IMR-90 (cell line): ENCODE measurements around the gene FBXW7. TPM values are rescaled to one million over a fixed set of nuclear protein-coding genes. Genes with fewer than 3 reads are reported as not detected.
"Not testable (repeated sequence)": the region's sequence is repeated elsewhere in the genome, so short reads cannot be mapped to it uniquely, and the experiment has no call there.

Source experiments
- ATAC-seq: fragments of 200-7000 bp; cut with Tn5 transposase; 2 replicates; pipeline ENCODE4 v1.9.1; 2020; ENCODE audit warnings: low read depth, mild to moderate bottlenecking, moderate library complexity
- BruUV-seq: library from RNA; stranded (reverse); fragments of 400-500 nt; replicated peaks from 2 replicates; lab custom pipeline; 2021; lab: Mats Ljungman, UMichigan
- CTCF ChIA-PET: fragments of 300-600 bp; formaldehyde crosslinking; extraction: SDS; loops from one replicate; lab custom pipeline; 2021; ENCODE audit warnings: antibody characterized with exemption; lab: Yijun Ruan, JAX
- POLR2A ChIA-PET: fragments of 300-600 bp; sonication (Branson Sonifier 250); formaldehyde crosslinking; loops from one replicate; lab custom pipeline; 2022; ENCODE audit warnings: antibody characterized with exemption; ENCODE audit not compliant: unreplicated experiment; lab: Charles Lee
- DNase-seq: peaks from one replicate; pipeline ENCODE4 v3.0.0; 2013
- H2AFZ ChIP-seq: replicated peaks from 2 replicates; pipeline ENCODE3; 2013; ENCODE audit warnings: low read length, mild to moderate bottlenecking; ENCODE audit not compliant: poor library complexity
- H2AK5ac ChIP-seq: 2 replicates; pipeline ENCODE4 v1.6.1; 2013; ENCODE audit warnings: low read depth, low read length, inconsistent platforms
- H2AK9ac ChIP-seq: replicated peaks from 2 replicates; pipeline ENCODE3; 2013; ENCODE audit warnings: mild to moderate bottlenecking, low read depth, low read length, moderate library complexity; ENCODE audit not compliant: poor library complexity
- H2BK120ac ChIP-seq: 2 replicates; pipeline ENCODE4 v1.6.1; 2013; ENCODE audit warnings: low read depth, low read length, inconsistent platforms
- H2BK15ac ChIP-seq: 3 replicates; pipeline ENCODE4 v1.6.1; 2013; ENCODE audit warnings: low read depth, low read length, inconsistent platforms
- H2BK20ac ChIP-seq: 2 replicates; pipeline ENCODE4 v1.6.1; 2013; ENCODE audit warnings: low read depth, mild to moderate bottlenecking, inconsistent platforms, low read length, moderate library complexity
- H2BK5ac ChIP-seq: 2 replicates; pipeline ENCODE4 v1.6.1; 2013; ENCODE audit warnings: mild to moderate bottlenecking, low read depth, low read length, inconsistent platforms; ENCODE audit not compliant: poor library complexity, severe bottlenecking
- H3K14ac ChIP-seq: replicated peaks from 2 replicates; pipeline ENCODE4 v1.6.1; 2013; ENCODE audit warnings: low read depth, low read length, inconsistent platforms
- H3K18ac ChIP-seq: 2 replicates; pipeline ENCODE4 v1.6.1; 2013; ENCODE audit warnings: low read depth, low read length, control low read depth
- H3K23ac ChIP-seq: 2 replicates; pipeline ENCODE4 v1.6.1; 2013; ENCODE audit warnings: low read depth, low read length, inconsistent platforms
- H3K27ac ChIP-seq: 2 replicates; pipeline ENCODE4 v1.5.1; 2013; ENCODE audit warnings: mild to moderate bottlenecking, control low read depth, low read length; ENCODE audit not compliant: insufficient read depth
- H3K27me3 ChIP-seq: 2 replicates; pipeline ENCODE4 v1.6.1; 2013; ENCODE audit warnings: low read length; ENCODE audit not compliant: control insufficient read depth, insufficient read depth
- H3K36me3 ChIP-seq: 2 replicates; pipeline ENCODE4 v1.6.1; 2013; ENCODE audit warnings: low read length, mixed read lengths; ENCODE audit not compliant: control insufficient read depth, insufficient read depth
- H3K4ac ChIP-seq: 2 replicates; pipeline ENCODE4 v1.6.1; 2013; ENCODE audit warnings: low read depth, low read length, inconsistent platforms
- H3K4me1 ChIP-seq: 2 replicates; pipeline ENCODE4 v1.6.1; 2013; ENCODE audit warnings: low read length, mixed read lengths; ENCODE audit not compliant: control insufficient read depth, insufficient read depth
- H3K4me2 ChIP-seq: 2 replicates; pipeline ENCODE4 v1.6.1; 2013; ENCODE audit warnings: low read depth, mild to moderate bottlenecking, control low read depth, low read length, moderate library complexity
- H3K4me3 ChIP-seq: 2 replicates; pipeline ENCODE4 v1.5.1; 2013; ENCODE audit warnings: low read depth, mild to moderate bottlenecking, control low read depth, low read length, moderate library complexity; ENCODE audit not compliant: insufficient read depth
- H3K56ac ChIP-seq: 2 replicates; pipeline ENCODE4 v1.6.1; 2013; ENCODE audit warnings: low read length, inconsistent platforms; ENCODE audit not compliant: insufficient read depth; ENCODE audit errors: extremely low read depth
- H3K79me1 ChIP-seq, 2 experiments: 2 replicates each; pipeline ENCODE4 v1.6.1; 2013; ENCODE audit warnings: low read length in 2 of 2, inconsistent platforms in 1 of 2, low read depth in 1 of 2
- H3K9ac ChIP-seq: 2 replicates; pipeline ENCODE4 v1.6.1; 2013; ENCODE audit warnings: low read depth, low read length, control low read depth
- H3K9me1 ChIP-seq: 2 replicates; pipeline ENCODE4 v1.6.1; 2013; ENCODE audit warnings: low read length, inconsistent platforms; ENCODE audit not compliant: insufficient read depth
- H3K9me3 ChIP-seq: 2 replicates; pipeline ENCODE4 v1.6.1; 2013; ENCODE audit warnings: low read length; ENCODE audit not compliant: control insufficient read depth, insufficient read depth
- H4K20me1 ChIP-seq: 2 replicates; pipeline ENCODE4 v1.6.1; 2013; ENCODE audit warnings: low read length, inconsistent platforms; ENCODE audit not compliant: insufficient read depth
- H4K5ac ChIP-seq: 2 replicates; pipeline ENCODE4 v1.6.1; 2013; ENCODE audit warnings: mild to moderate bottlenecking, low read depth, low read length, control low read depth
- H4K8ac ChIP-seq, 2 experiments: 2 replicates each; pipeline ENCODE4 v1.6.1; 2013; ENCODE audit warnings: low read depth in 2 of 2, low read length in 2 of 2, control low read depth in 1 of 2, inconsistent platforms in 1 of 2
- H4K91ac ChIP-seq: 2 replicates; pipeline ENCODE4 v1.6.1; 2013; ENCODE audit warnings: low read depth, low read length, inconsistent platforms; ENCODE audit not compliant: insufficient read depth
- CEBPB ChIP-seq: IDR thresholded peaks from 2 replicates; pipeline ENCODE4 v1.6.1; 2012; ENCODE audit warnings: low read depth, low read length, improper control_type of control experiment
- ELK1 ChIP-seq: fragments of 150-350 bp; IDR thresholded peaks from 2 replicates; pipeline ENCODE4 v1.6.1; 2016; ENCODE audit warnings: low read depth, mild to moderate bottlenecking, low read length, moderate library complexity, borderline replicate concordance
- FOS ChIP-seq: fragments of 150-350 bp; IDR thresholded peaks from 2 replicates; pipeline ENCODE4 v1.6.1; 2016; ENCODE audit warnings: low read depth, low read length
- MAFK ChIP-seq: IDR thresholded peaks from 2 replicates; pipeline ENCODE4 v1.6.1; 2012; ENCODE audit warnings: low read depth, low read length, improper control_type of control experiment
- MAZ ChIP-seq: IDR thresholded peaks from 2 replicates; pipeline ENCODE4 v1.6.1; 2012; ENCODE audit warnings: low read depth, mild to moderate bottlenecking, low read length, improper control_type of control experiment, moderate library complexity, borderline replicate concordance
- POLR2A ChIP-seq: IDR thresholded peaks from 2 replicates; pipeline ENCODE4 v1.6.1; 2012; ENCODE audit warnings: mild to moderate bottlenecking, low read depth, low read length
- RAD21 ChIP-seq: IDR thresholded peaks from 2 replicates; pipeline ENCODE4 v1.6.1; 2012; ENCODE audit warnings: low read length, improper control_type of control experiment
- RFX5 ChIP-seq: IDR thresholded peaks from 2 replicates; pipeline ENCODE4 v1.8.0; 2012; ENCODE audit warnings: low read depth, mild to moderate bottlenecking, low read length, moderate library complexity
- WGBS, 2 experiments: methylation state at CpG; one replicate each; pipeline versions ENCODE4 v1.1.5 to v1.1.7; 2013; ENCODE audit warnings: missing lambda C conversion rate in 2 of 2; ENCODE audit not compliant: insufficient read length in 1 of 2; ENCODE audit errors: extremely low coverage in 2 of 2; 5-methylcytosine and 5-hydroxymethylcytosine counted together
- dilution Hi-C: fragments of 300-500 bp; cut with HindIII; formaldehyde crosslinking; loops from one replicate; pipeline ENCODE4 v1.14.3; 2018; ENCODE audit warnings: low sequenced_read_pairs; ENCODE audit not compliant: unreplicated experiment
- in situ Hi-C: fragments of 300-500 bp; cut with MboI; formaldehyde crosslinking; loops from 3 replicates; pipeline ENCODE4 v1.14.3; 2019; ENCODE audit warnings: low sequenced_read_pairs, inconsistent platforms, mixed read lengths
- intact Hi-C: fragments of 100-400 bp; cut with micrococcal nuclease; formaldehyde crosslinking; loops from 2 replicates; pipeline ENCODE4 v1.10.0; 2022
- polyA plus RNA-seq, 3 experiments: library from polyadenylated mRNA; depleted of rRNA; stranded (reverse); fragments of >200 nt; gene quantifications; 2 replicates each; pipeline ENCODE4 v1.2.3, GENCODE V29; 2012; ENCODE audit warnings: low replicate concordance in 1 of 3
- total RNA-seq: library from RNA; depleted of rRNA; stranded (reverse); fragments of >200 nt; gene quantifications from 2 replicates; pipeline ENCODE4 v1.2.3, GENCODE V29; 2012

The FBXW7 gene
- total and polyA plus RNA-seq, 2 of the 4 experiments (the other 2 are of a cell fraction) = 7.2 to 27.4 TPM

- no peak overlapping the region for H4K91ac ChIP-seq
- no peak overlapping the region for H3K4ac ChIP-seq
- no peaks in the 10 kb centered on the region for H3K9me3 ChIP-seq
- no peaks in the 10 kb centered on the region for H3K9me1 ChIP-seq
- no peak overlapping the region for H2BK5ac ChIP-seq
- H3K4me1 ChIP-seq = no peaks in the 10 kb centered on the region
- CTCF ChIA-PET = no interaction called here
- in situ Hi-C loops (no loop called here), intact Hi-C loops (no loop called here), dilution Hi-C loops (no loop called here)
- no peak overlapping the region for H3K14ac ChIP-seq
- H2BK20ac ChIP-seq = no peak overlapping the region
- H3K9ac ChIP-seq = no peak overlapping the region
- H3K79me1 ChIP-seq = no peaks in the 10 kb centered on the region
- no peak overlapping the region for H2BK15ac ChIP-seq
- H4K20me1 ChIP-seq = no peaks in the 10 kb centered on the region
- no peak for TF ChIP-seq ELK1
- no peak for TF ChIP-seq MAFK
- no peak for TF ChIP-seq RFX5
- no peak for TF ChIP-seq MAZ
- no peak for TF ChIP-seq RAD21
- TF ChIP-seq FOS = no peak
- no peak for TF ChIP-seq CEBPB
- TF ChIP-seq POLR2A = no peak
- no peak overlapping the region for H2BK120ac ChIP-seq
- DNase-seq (no peak), ATAC-seq (no peak)
- no peaks in the 10 kb centered on the region; the same call in 1 of the 2 replicates for H3K27me3 ChIP-seq
- H2AK5ac ChIP-seq = no peak overlapping the region
- no CpG with 5 or more reads among the region's 2 CpGs for WGBS, 2 experiments
- H3K27ac ChIP-seq = no peak overlapping the region
- no peak overlapping the region for H3K4me3 ChIP-seq
- no peak overlapping the region for H4K5ac ChIP-seq
- H3K4me2 ChIP-seq = no peak overlapping the region
- no peak overlapping the region for H3K23ac ChIP-seq
- no peak overlapping the region for H2AK9ac ChIP-seq
- POLR2A ChIA-PET = no interaction called here
- no peak overlapping the region for H3K56ac ChIP-seq
- H3K18ac ChIP-seq = no peak overlapping the region
- no peak overlapping the region for H2AFZ ChIP-seq
- no peaks in the 10 kb centered on the region for H3K36me3 ChIP-seq
- H4K8ac ChIP-seq = no peak overlapping the region
- no TSS peak for BruUV-seq
Observed at GRCh38 chr4:152554742-152555141, 18.9 kb upstream of the FBXW7 start.

GRCh38 chr4:152550687-152551086, 14.8 kb upstream of the FBXW7 start:
- H3K79me1 ChIP-seq, H3K27ac ChIP-seq, ATAC-seq, H3K4me3 ChIP-seq, H2AK5ac ChIP-seq, H4K20me1 ChIP-seq, in situ Hi-C loops, H3K4ac ChIP-seq, intact Hi-C loops, H3K56ac ChIP-seq, H4K5ac ChIP-seq, H2AK9ac ChIP-seq, H2AFZ ChIP-seq, H3K9me1 ChIP-seq, H2BK5ac ChIP-seq, H3K27me3 ChIP-seq, H3K9ac ChIP-seq, POLR2A ChIA-PET, H4K91ac ChIP-seq, H2BK120ac ChIP-seq, H3K14ac ChIP-seq, dilution Hi-C loops, H3K9me3 ChIP-seq, H3K18ac ChIP-seq, H2BK15ac ChIP-seq, DNase-seq, H4K8ac ChIP-seq, H3K36me3 ChIP-seq, H2BK20ac ChIP-seq, H3K23ac ChIP-seq, BruUV-seq, H3K4me1 ChIP-seq, CTCF ChIA-PET, H3K4me2 ChIP-seq: not testable (repeated sequence)
- WGBS, 2 experiments = no CpG with 5 or more reads among the region's 2 CpGs
